Measurements from ENCODE around the gene C5orf46. TPM values are rescaled to one million over a fixed set of nuclear protein-coding genes. Genes with fewer than 3 reads are reported as not detected.

C5orf46 gene
- total RNA-seq, 4 donors from 2014 or later: not detected

- no peaks in the 10 kb centered on the region for H3K36me3 ChIP-seq
- no peak for TF ChIP-seq POLR2A (IDR thresholded peaks at IDR 0.05)
- no peak for TF ChIP-seq CTCF (IDR thresholded peaks at IDR 0.05)
- TF ChIP-seq EP300 (IDR thresholded peaks at IDR 0.05): no peak
- no peaks in the 10 kb centered on the region for H3K27me3 ChIP-seq
- H3K4me1 ChIP-seq: peaks cover 0 to 7% (median 3%) of the 10 kb centered on the region in 4 donors
- no peak overlapping the region for H3K27ac ChIP-seq
- 81 to 83% methylated on average over 1 of the region's 1 CpG for WGBS, 2 donors
- no peaks in the 10 kb centered on the region for H3K9me3 ChIP-seq
- no peak overlapping the region for H3K4me3 ChIP-seq
- DNase-seq (ENCODE audit: low spot score in 2 of 2): no peak
These were observed 10.5 kb downstream of the C5orf46 start for GRCh38 chr5:147895864-147896263.

GRCh38 chr5:147893820-147894219, 12.5 kb downstream of the C5orf46 start:
- Histone ChIP-seq H3K27ac (no peak overlapping the region), H3K27me3 (no peaks in the 10 kb centered on the region), H3K36me3 (no peaks in the 10 kb centered on the region), H3K9me3 (no peaks in the 10 kb centered on the region), H3K4me3 (no peak overlapping the region), H3K4me1 (peaks cover 0 to 3% (median 0%) of the 10 kb centered on the region in 4 donors)
- 60 to 63% methylated on average over 2 of the region's 2 CpGs for WGBS, 2 donors
- no peak for DNase-seq (ENCODE audit: low spot score in 2 of 2)
- TF ChIP-seq EP300 (IDR thresholded peaks at IDR 0.05): no peak
- no peak for TF ChIP-seq CTCF (IDR thresholded peaks at IDR 0.05)
- TF ChIP-seq POLR2A (IDR thresholded peaks at IDR 0.05): no peak

GRCh38 chr5:147892696-147893296, 13.5 kb downstream of the C5orf46 start:
- no peak for DNase-seq (ENCODE audit: low spot score in 2 of 2)
- no peaks in the 10 kb centered on the region for H3K27me3 ChIP-seq
- TF ChIP-seq POLR2A (IDR thresholded peaks at IDR 0.05) (no peak), CTCF (IDR thresholded peaks at IDR 0.05) (no peak), EP300 (IDR thresholded peaks at IDR 0.05) (no peak)
- no peaks in the 10 kb centered on the region for H3K4me1 ChIP-seq
- H3K36me3 ChIP-seq: no peaks in the 10 kb centered on the region
- no peak overlapping the region for H3K4me3 ChIP-seq
- no peaks in the 10 kb centered on the region for H3K9me3 ChIP-seq
- H3K27ac ChIP-seq: no peak overlapping the region
- 49 to 51% methylated on average over 3 of the region's 3 CpGs for WGBS, 2 donors

- WGBS, 2 donors: 73 to 84% methylated on average over 2 of the region's 2 CpGs
- DNase-seq (ENCODE audit: low spot score in 2 of 2): no peak
- TF ChIP-seq POLR2A (IDR thresholded peaks at IDR 0.05) (no peak), CTCF (IDR thresholded peaks at IDR 0.05) (no peak), EP300 (IDR thresholded peaks at IDR 0.05) (no peak)
- H3K27ac ChIP-seq: no peak overlapping the region
- no peaks in the 10 kb centered on the region for H3K36me3 ChIP-seq
- no peaks in the 10 kb centered on the region for H3K27me3 ChIP-seq
- H3K4me3 ChIP-seq: no peak overlapping the region
- no peaks in the 10 kb centered on the region for H3K4me1 ChIP-seq
- H3K9me3 ChIP-seq: no peaks in the 10 kb centered on the region
These were observed 18.4 kb downstream of the C5orf46 start for GRCh38 chr5:147887930-147888329.

- H3K27ac ChIP-seq: no peak overlapping the region
- no peaks in the 10 kb centered on the region for H3K4me1 ChIP-seq
- WGBS, 2 donors: 10 to 12% methylated on average over 3 of the region's 3 CpGs
- no peak overlapping the region for H3K4me3 ChIP-seq
- no peaks in the 10 kb centered on the region for H3K9me3 ChIP-seq
- H3K36me3 ChIP-seq: no peaks in the 10 kb centered on the region
- DNase-seq (ENCODE audit: low spot score in 2 of 2): peak in 1 of 2 donors; percentile 62
- TF ChIP-seq POLR2A (IDR thresholded peaks at IDR 0.05): no peak
- TF ChIP-seq CTCF (IDR thresholded peaks at IDR 0.05): peak; percentile 20 to 51 (median 43)
- H3K27me3 ChIP-seq: no peaks in the 10 kb centered on the region
These were observed 19.2 kb downstream of the C5orf46 start for GRCh38 chr5:147887026-147887627.

Data from tibial nerve (tissue), 4 donors.